Thyroid gland (tissue), 4 donors: ENCODE data around the gene CHM. TPM values are rescaled to one million over a fixed set of nuclear protein-coding genes. Genes with fewer than 3 reads are reported as not detected.

Experiments
- DNase-seq, 2 donors: peaks; one replicate each; pipeline ENCODE4 v3.0.0-alpha.2; 2019
- H3K27ac ChIP-seq, 3 donors: fragments of 200-600 bp; sonication (generic); 1 replicate in 2 of 3; 2 replicates in 1 of 3; pipeline ENCODE4 v1.5.1; 2016 to 2019; ENCODE audit warnings: mild to moderate bottlenecking in 1 of 3, moderate library complexity in 1 of 3
- H3K27me3 ChIP-seq: fragments of 200-600 bp; sonication (generic); one replicate; pipeline ENCODE4 v1.5.1; 2019
- H3K36me3 ChIP-seq, 2 donors: fragments of 200-600 bp; sonication (generic); one replicate each; pipeline ENCODE4 v1.5.1; 2016 to 2019
- H3K4me1 ChIP-seq, 2 donors: fragments of 200-600 bp; sonication (generic); one replicate each; pipeline ENCODE4 v1.5.1; 2017 to 2019
- H3K4me3 ChIP-seq, 3 donors: fragments of 200-600 bp; sonication (generic); replicated peaks in 1 of 3; 1 replicate in 2 of 3; 2 replicates in 1 of 3; pipeline ENCODE4 v1.5.1; 2016; ENCODE audit warnings: mild to moderate bottlenecking in 1 of 3
- H3K9me3 ChIP-seq: fragments of 200-600 bp; sonication (generic); one replicate; pipeline ENCODE4 v1.5.1; 2017
- CTCF ChIP-seq, 6 experiments: fragments of 200-600 bp in 3 of 6; fragments of 450-650 bp in 3 of 6; sonication (generic) in 3 of 6; IDR thresholded peaks; one replicate each; pipeline ENCODE4 v1.5.1; 2016 to 2019; ENCODE audit warnings: antibody characterized with exemption in 6 of 6, mild to moderate bottlenecking in 2 of 6, inconsistent platforms in 1 of 6, moderate library complexity in 1 of 6
- POLR2A ChIP-seq, 2 donors: fragments of 450-650 bp; IDR thresholded peaks; one replicate each; pipeline ENCODE4 v1.6.1; 2017; ENCODE audit warnings: antibody characterized with exemption in 2 of 2, mild to moderate bottlenecking in 2 of 2, moderate library complexity in 1 of 2
- WGBS, 2 donors: methylation state at CpG; one replicate each; pipeline ENCODE4 v1.1.5; 2017; 5-methylcytosine and 5-hydroxymethylcytosine counted together
- intact Hi-C: fragments of 100-400 bp; cut with DNase I; formaldehyde crosslinking; loops from one replicate; pipeline ENCODE4 v1.15.1; 2023
- total RNA-seq, 4 donors: library from RNA; depleted of rRNA; stranded (reverse); fragments of >200 nt; gene quantifications; one replicate each; pipeline ENCODE4 v1.2.3, GENCODE V29; 2016

The CHM gene
- total RNA-seq, 4 donors from 2014 or later, result 25.1 to 33.6 (median 30.8) TPM

GRCh38 chrX:86047936-86048280 lies 550 bp upstream of the CHM start:
- Histone ChIP-seq H3K4me1 (no peaks in the 10 kb centered on the region), H3K9me3 (no peaks in the 10 kb centered on the region), H3K27me3 (peaks cover 5% of the 10 kb centered on the region), H3K36me3 (no peaks in the 10 kb centered on the region), H3K4me3 (peak overlapping the region in 2 of 3 donors; percentile 25 to 73), H3K27ac (peak overlapping the region in 1 of 3 donors; percentile 87)
- WGBS, 2 donors, result 17 to 19% methylated on average over 15 of the region's 15 CpGs
- intact Hi-C loops, result no loop called here
- peak in 1 of 2 donors; percentile 3 for DNase-seq
- TF ChIP-seq CTCF (IDR thresholded peaks at IDR 0.05) (no peak), POLR2A (IDR thresholded peaks at IDR 0.05) (no peak)

DNA sequence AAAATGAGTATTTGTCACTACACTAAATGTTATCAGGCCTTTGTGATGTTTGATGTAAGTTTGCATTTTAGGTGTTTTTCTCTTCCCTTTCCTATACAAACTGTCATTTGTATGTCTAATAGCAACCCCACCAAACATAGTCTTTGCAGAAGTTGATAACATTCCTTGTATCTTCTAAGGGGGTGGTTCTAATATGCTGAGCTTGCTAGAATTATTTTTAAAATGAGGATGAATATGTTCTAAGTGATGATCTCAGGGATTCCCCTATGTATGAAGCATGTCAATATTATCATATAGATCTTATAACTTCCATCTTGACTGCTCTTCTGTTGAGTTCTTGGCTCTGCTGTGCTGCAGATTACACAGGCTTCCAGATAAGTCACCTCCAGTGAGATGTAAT lies 3.1 kb downstream of the CHM start:
- Histone ChIP-seq H3K36me3 (no peaks in the 10 kb centered on the region), H3K4me1 (no peaks in the 10 kb centered on the region), H3K9me3 (no peaks in the 10 kb centered on the region), H3K4me3 (no peak overlapping the region), H3K27me3 (no peaks in the 10 kb centered on the region), H3K27ac (no peak overlapping the region)
- intact Hi-C loops, result no loop called here
- no peak for DNase-seq
- TF ChIP-seq POLR2A (IDR thresholded peaks at IDR 0.05) (no peak), CTCF (IDR thresholded peaks at IDR 0.05) (no peak)

- intact Hi-C loops, result no loop called here
- H3K27me3 ChIP-seq, result no peaks in the 10 kb centered on the region
- H3K9me3 ChIP-seq, result no peaks in the 10 kb centered on the region
- no peak overlapping the region for H3K27ac ChIP-seq
- H3K36me3 ChIP-seq, result no peaks in the 10 kb centered on the region
- WGBS, 2 donors, result 90 to 91% methylated on average over 14 to 18 of the region's 21 CpGs
- H3K4me3 ChIP-seq, result no peak overlapping the region
- DNase-seq, result no peak
- no peak for TF ChIP-seq POLR2A (IDR thresholded peaks at IDR 0.05)
- TF ChIP-seq CTCF (IDR thresholded peaks at IDR 0.05), result no peak
- H3K4me1 ChIP-seq, result no peaks in the 10 kb centered on the region
Measured at GRCh38 chrX:86039625-86040568, 7.5 kb downstream of the CHM start.

DNA sequence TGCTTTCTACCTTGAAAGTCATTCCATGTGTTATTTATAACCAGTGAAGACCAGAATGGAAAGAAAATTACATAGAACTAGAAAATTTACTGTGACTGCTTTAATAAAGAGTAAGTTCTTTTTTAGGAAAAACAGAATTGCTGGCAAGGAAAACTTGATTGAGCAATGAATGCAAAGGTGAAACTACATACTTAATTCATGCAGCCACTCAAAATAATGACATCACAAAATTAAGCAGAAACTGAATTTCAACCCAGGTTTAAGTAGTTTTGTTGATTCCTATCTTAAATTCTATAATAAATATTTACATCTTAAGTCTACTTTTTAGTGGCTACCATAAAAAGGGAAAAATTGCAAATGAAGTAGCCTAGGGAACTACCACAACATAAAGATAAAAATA lies 14.0 kb downstream of the CHM start:
- Histone ChIP-seq H3K9me3 (no peaks in the 10 kb centered on the region), H3K4me3 (no peak overlapping the region), H3K36me3 (no peaks in the 10 kb centered on the region), H3K4me1 (no peaks in the 10 kb centered on the region), H3K27ac (no peak overlapping the region), H3K27me3 (no peaks in the 10 kb centered on the region)
- TF ChIP-seq POLR2A (IDR thresholded peaks at IDR 0.05) (no peak), CTCF (IDR thresholded peaks at IDR 0.05) (no peak)
- DNase-seq, result no peak
- intact Hi-C loops, result no loop called here

- TF ChIP-seq CTCF (IDR thresholded peaks at IDR 0.05), result no peak
- TF ChIP-seq POLR2A (IDR thresholded peaks at IDR 0.05), result no peak
- WGBS, 2 donors, result 36 to 41% methylated on average over 2 of the region's 2 CpGs
- Histone ChIP-seq H3K27ac (no peak overlapping the region), H3K27me3 (no peaks in the 10 kb centered on the region), H3K36me3 (no peaks in the 10 kb centered on the region), H3K4me1 (no peaks in the 10 kb centered on the region), H3K4me3 (no peak overlapping the region), H3K9me3 (no peaks in the 10 kb centered on the region)
- no peak for DNase-seq
- intact Hi-C loops, result no loop called here
Measured at GRCh38 chrX:86028681-86029080, 18.7 kb downstream of the CHM start.
